ENCODE results near the gene DOCK8.

DNA sequence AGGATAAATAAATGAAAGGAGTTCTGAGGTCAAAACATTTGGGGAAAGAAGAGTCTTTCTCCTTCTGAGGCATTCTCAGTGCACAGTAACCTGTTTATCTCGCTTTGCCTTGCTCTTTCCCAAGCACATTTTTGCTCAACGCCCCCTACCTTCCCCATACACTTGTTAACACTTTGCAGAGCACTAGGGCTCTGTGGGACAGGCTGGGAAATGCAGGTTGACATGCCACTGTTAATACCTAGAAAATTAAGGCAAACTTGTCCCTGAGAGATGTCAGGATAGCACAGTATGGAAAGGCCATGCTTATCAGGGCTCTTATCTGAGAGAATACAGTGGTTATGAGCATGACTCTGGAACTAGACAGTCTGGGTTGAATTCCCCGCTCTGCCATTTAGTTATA, 152.0 kb downstream of the DOCK8 start:
- TF ChIP-seq, protein P1, sequence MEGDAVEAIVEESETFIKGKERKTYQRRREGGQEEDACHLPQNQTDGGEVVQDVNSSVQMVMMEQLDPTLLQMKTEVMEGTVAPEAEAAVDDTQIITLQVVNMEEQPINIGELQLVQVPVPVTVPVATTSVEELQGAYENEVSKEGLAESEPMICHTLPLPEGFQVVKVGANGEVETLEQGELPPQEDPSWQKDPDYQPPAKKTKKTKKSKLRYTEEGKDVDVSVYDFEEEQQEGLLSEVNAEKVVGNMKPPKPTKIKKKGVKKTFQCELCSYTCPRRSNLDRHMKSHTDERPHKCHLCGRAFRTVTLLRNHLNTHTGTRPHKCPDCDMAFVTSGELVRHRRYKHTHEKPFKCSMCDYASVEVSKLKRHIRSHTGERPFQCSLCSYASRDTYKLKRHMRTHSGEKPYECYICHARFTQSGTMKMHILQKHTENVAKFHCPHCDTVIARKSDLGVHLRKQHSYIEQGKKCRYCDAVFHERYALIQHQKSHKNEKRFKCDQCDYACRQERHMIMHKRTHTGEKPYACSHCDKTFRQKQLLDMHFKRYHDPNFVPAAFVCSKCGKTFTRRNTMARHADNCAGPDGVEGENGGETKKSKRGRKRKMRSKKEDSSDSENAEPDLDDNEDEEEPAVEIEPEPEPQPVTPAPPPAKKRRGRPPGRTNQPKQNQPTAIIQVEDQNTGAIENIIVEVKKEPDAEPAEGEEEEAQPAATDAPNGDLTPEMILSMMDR (IDR thresholded peaks at IDR 0.05): peak; percentile 21
- TF ChIP-seq EZH2 (IDR thresholded peaks at IDR 0.05): no peak
- no peak for TF ChIP-seq EZH2phosphoT487 (IDR thresholded peaks at IDR 0.05)

Measured in neural progenitor cell (in vitro differentiated cells).